DND-41 (cell line): ENCODE measurements around the gene PREP.
A peak's percentile ranks its signal among the peaks of the same experiment; 100 is the strongest.

ENCODE experiments used
- ATAC-seq: fragments of 200-7000 bp; cut with Tn5 transposase; 3 replicates; pipeline ENCODE4 v1.9.1; 2021; ENCODE audit warnings: low read depth; ENCODE audit not compliant: insufficient read depth
- DNase-seq: peaks from one replicate; pipeline ENCODE4 v3.0.0-alpha.2; 2020
- H2AFZ ChIP-seq: 2 replicates; pipeline ENCODE4 v1.6.0; 2012; ENCODE audit warnings: low read depth, low read length
- H3K27ac ChIP-seq: 2 replicates; pipeline ENCODE4 v1.5.1; 2012; ENCODE audit warnings: low read length, inconsistent platforms
- H3K27me3 ChIP-seq: fragments of 200-600 bp; sonication (generic); 2 replicates; pipeline ENCODE4 v1.6.0; 2012; ENCODE audit warnings: low read length, mild to moderate bottlenecking, inconsistent platforms; ENCODE audit not compliant: insufficient read depth, poor library complexity
- H3K36me3 ChIP-seq: 2 replicates; pipeline ENCODE4 v1.5.1; 2012; ENCODE audit warnings: low read length, inconsistent platforms; ENCODE audit not compliant: insufficient read depth
- H3K4me1 ChIP-seq: 2 replicates; pipeline ENCODE4 v1.5.1; 2012; ENCODE audit warnings: mild to moderate bottlenecking, low read length; ENCODE audit not compliant: insufficient read depth
- H3K4me2 ChIP-seq: 2 replicates; pipeline ENCODE4 v1.6.0; 2012; ENCODE audit warnings: mild to moderate bottlenecking, moderate library complexity, low read length, inconsistent platforms; ENCODE audit not compliant: insufficient read depth
- H3K4me3 ChIP-seq, 2 experiments: fragments of 200-600 bp in 1 of 2; shearing (Covaris generic) in 1 of 2; 2 replicates each; pipeline ENCODE4 v1.5.1; 2012 to 2016; ENCODE audit warnings: inconsistent platforms in 2 of 2, low read length in 2 of 2, mild to moderate bottlenecking in 2 of 2, low read depth in 1 of 2, moderate library complexity in 1 of 2
- H3K79me2 ChIP-seq: 2 replicates; pipeline ENCODE4 v1.6.0; 2012; ENCODE audit warnings: low read length, inconsistent platforms; ENCODE audit not compliant: insufficient read depth
- H3K9ac ChIP-seq: 2 replicates; pipeline ENCODE4 v1.6.0; 2012; ENCODE audit warnings: low read depth, mild to moderate bottlenecking, inconsistent platforms, low read length, moderate library complexity
- H3K9me3 ChIP-seq: 2 replicates; pipeline ENCODE4 v1.5.1; 2012; ENCODE audit warnings: low read length, moderate library complexity, mild to moderate bottlenecking, inconsistent platforms; ENCODE audit not compliant: insufficient read depth, severe bottlenecking
- H4K20me1 ChIP-seq: 2 replicates; pipeline ENCODE4 v1.6.0; 2012; ENCODE audit warnings: low read length; ENCODE audit not compliant: insufficient read depth
- CTCF ChIP-seq: IDR thresholded peaks from 2 replicates; pipeline ENCODE4 v1.5.1; 2012; ENCODE audit warnings: borderline replicate concordance, low read length, moderate library complexity, mild to moderate bottlenecking; ENCODE audit not compliant: poor library complexity, severe bottlenecking; ENCODE audit errors: extremely low read depth
- EZH2 ChIP-seq: IDR thresholded peaks from 3 replicates; pipeline ENCODE4 v1.6.1; 2012; ENCODE audit warnings: borderline replicate concordance, low read depth, mild to moderate bottlenecking, moderate library complexity, low read length, inconsistent platforms; ENCODE audit not compliant: severe bottlenecking

PREP gene

GRCh38 chr6:105400501-105400900 is 2.4 kb downstream of the PREP start:
- Histone ChIP-seq H3K4me2 (peak overlapping the region; percentile 97), H3K9me3 (no peaks in the 10 kb centered on the region), H4K20me1 (peaks cover 46% of the 10 kb centered on the region), H3K27ac (no peak overlapping the region), H3K79me2 (peaks cover 71% of the 10 kb centered on the region), H3K4me1 (peaks cover 53% of the 10 kb centered on the region), H2AFZ (no peak overlapping the region), H3K27me3 (no peaks in the 10 kb centered on the region), H3K9ac (peak overlapping the region; percentile 7; the same call in 1 of the 2 replicates), H3K36me3 (peaks cover 23% of the 10 kb centered on the region), H3K4me3 (peak overlapping the region in 1 of 2 experiments; percentile 97; a peak in 2 of 4 replicates)
- TF ChIP-seq CTCF (no peak), EZH2 (no peak)
- DNase-seq (no peak), ATAC-seq (no peak)

DNA sequence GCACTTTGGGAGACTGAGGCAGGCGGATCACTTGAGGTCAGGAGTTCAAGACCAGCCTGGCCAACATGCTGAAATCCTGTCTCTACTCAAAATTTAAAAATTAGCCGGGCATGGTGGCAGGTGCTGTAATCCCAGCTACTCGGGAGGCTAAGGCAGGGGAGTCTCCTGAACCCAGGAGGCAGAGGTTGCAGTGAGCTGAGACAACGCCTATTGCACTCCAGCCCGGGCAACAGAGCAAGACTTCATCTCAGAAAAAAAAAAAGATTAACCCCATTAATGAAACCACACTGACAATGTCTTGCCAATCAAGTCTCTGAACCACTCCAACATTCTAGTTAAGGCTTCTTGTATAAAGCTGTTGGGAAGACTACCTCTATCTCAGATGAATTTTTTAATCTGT is 4.0 kb downstream of the PREP start:
- no peak for TF ChIP-seq EZH2
- no peak for TF ChIP-seq CTCF
- H3K27ac ChIP-seq, result no peak overlapping the region
- H3K4me3 ChIP-seq, result no peak overlapping the region
- H3K9ac ChIP-seq, result no peak overlapping the region
- no peaks in the 10 kb centered on the region for H3K9me3 ChIP-seq
- peaks cover 46% of the 10 kb centered on the region for H4K20me1 ChIP-seq
- H2AFZ ChIP-seq, result no peak overlapping the region
- H3K27me3 ChIP-seq, result no peaks in the 10 kb centered on the region
- H3K4me1 ChIP-seq, result peaks cover 48% of the 10 kb centered on the region
- peak overlapping the region; percentile 97 for H3K4me2 ChIP-seq
- H3K36me3 ChIP-seq, result peaks cover 35% of the 10 kb centered on the region
- peaks cover 76% of the 10 kb centered on the region for H3K79me2 ChIP-seq
- no peak for DNase-seq
- no peak for ATAC-seq

GRCh38 chr6:105397987-105398386 is 4.9 kb downstream of the PREP start:
- TF ChIP-seq EZH2, result no peak
- TF ChIP-seq CTCF, result no peak
- ATAC-seq, result no peak
- Histone ChIP-seq H3K36me3 (peaks cover 39% of the 10 kb centered on the region), H3K9ac (no peak overlapping the region), H3K9me3 (no peaks in the 10 kb centered on the region), H3K4me1 (peaks cover 42% of the 10 kb centered on the region), H3K27ac (no peak overlapping the region), H2AFZ (no peak overlapping the region), H4K20me1 (peaks cover 46% of the 10 kb centered on the region), H3K4me2 (0 out of 2 replicates have a peak overlapping the region, but pooled peaks have one; percentile 17), H3K27me3 (no peaks in the 10 kb centered on the region), H3K4me3 (no peak overlapping the region), H3K79me2 (peaks cover 74% of the 10 kb centered on the region)
- peak; percentile 17 for DNase-seq

- Histone ChIP-seq H3K27me3 (no peaks in the 10 kb centered on the region), H3K4me2 (no peak overlapping the region), H3K79me2 (peaks cover 47% of the 10 kb centered on the region), H4K20me1 (peaks cover 18% of the 10 kb centered on the region), H3K36me3 (peaks cover 75% of the 10 kb centered on the region), H3K9ac (no peak overlapping the region), H3K4me1 (no peaks in the 10 kb centered on the region), H3K27ac (no peak overlapping the region), H3K9me3 (no peaks in the 10 kb centered on the region), H3K4me3 (no peak overlapping the region), H2AFZ (no peak overlapping the region)
- DNase-seq, result no peak
- TF ChIP-seq CTCF (no peak), EZH2 (no peak)
- ATAC-seq, result no peak
Observed at GRCh38 chr6:105391705-105392104, 11.2 kb downstream of the PREP start.
